ENCODE results near the gene VSNL1. TPM values are rescaled to one million over a fixed set of nuclear protein-coding genes. Genes with fewer than 3 reads are reported as not detected.

Gene VSNL1
- total and polyA plus RNA-seq, 2 experiments from 2014 or later = 0.70 to 1.8 TPM

GRCh38 chr2:17634997-17635396 is 94.5 kb downstream of the VSNL1 start:
- Histone ChIP-seq H3K27ac (no peak overlapping the region), H3F3A (ENCODE audit: insufficient read depth) (no peaks in the 10 kb centered on the region), H3K79me2 (ENCODE audit: insufficient read depth) (no peaks in the 10 kb centered on the region), H3K4me3 (no peak overlapping the region), H3K9ac (no peak overlapping the region), H3K9me2 (ENCODE audit: insufficient read depth) (no peaks in the 10 kb centered on the region), H4K20me1 (ENCODE audit: insufficient read depth) (no peaks in the 10 kb centered on the region), H3K27me3 (replicated peaks; ENCODE audit: insufficient read depth) (no peaks in the 10 kb centered on the region), H2AFZ (no peak overlapping the region), H3K9me3 (ENCODE audit: low read depth) (no peaks in the 10 kb centered on the region), H3K36me3 (ENCODE audit: low read depth) (no peaks in the 10 kb centered on the region), H3K4me2 (ENCODE audit: unreplicated experiment) (no peak overlapping the region), H3K4me1 (ENCODE audit: insufficient read depth) (no peaks in the 10 kb centered on the region)
- no peak for DNase-seq
- WGBS, 2 experiments (ENCODE audit: low coverage in 1 of 2, low lambda C conversion rate in 2 of 2, missing lambda C conversion rate in 2 of 2) = 59 to 63% methylated on average over 4 of the region's 4 CpGs
- TF ChIP-seq EZH2 (IDR thresholded peaks at IDR 0.05; ENCODE audit: insufficient read depth, poor library complexity, severe bottlenecking) = no peak
- no peak for TF ChIP-seq EZH2phosphoT487 (IDR thresholded peaks at IDR 0.05; ENCODE audit: insufficient read depth, low read depth)
- in situ Hi-C loops (cut with MboI) = no loop called here

DNA sequence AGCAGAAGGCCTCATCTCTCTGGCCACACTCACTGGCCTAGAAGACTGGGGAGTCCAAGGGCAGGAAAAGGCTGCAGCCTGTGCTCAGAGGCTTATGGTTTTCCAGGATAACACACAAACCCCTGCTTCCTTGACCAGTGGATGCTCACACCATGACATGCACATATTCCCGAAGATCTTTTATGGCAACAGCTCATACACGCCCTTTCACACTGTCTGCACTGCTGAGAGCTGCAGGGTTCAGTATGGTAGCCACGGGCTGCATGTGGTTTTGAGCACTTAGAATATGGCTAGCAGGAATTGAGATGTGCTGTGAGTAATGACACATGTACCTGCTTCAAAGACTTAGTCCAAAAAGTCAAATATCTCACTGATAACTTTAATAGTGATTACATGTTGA is 95.8 kb downstream of the VSNL1 start:
- 87 to 88% methylated on average over 3 of the region's 3 CpGs for WGBS, 2 experiments (ENCODE audit: low coverage in 1 of 2, low lambda C conversion rate in 2 of 2, missing lambda C conversion rate in 2 of 2)
- DNase-seq = no peak

GRCh38 chr2:17637131-17637906 is 96.8 kb downstream of the VSNL1 start:
- H3K9me3 ChIP-seq (ENCODE audit: low read depth) = no peaks in the 10 kb centered on the region
- DNase-seq = no peak
- H3K27ac ChIP-seq = no peak overlapping the region
- TF ChIP-seq EZH2phosphoT487 (IDR thresholded peaks at IDR 0.05; ENCODE audit: insufficient read depth, low read depth) = no peak
- no peak for TF ChIP-seq EZH2 (IDR thresholded peaks at IDR 0.05; ENCODE audit: insufficient read depth, poor library complexity, severe bottlenecking)
- no peak overlapping the region for H3K4me2 ChIP-seq (ENCODE audit: unreplicated experiment)
- H2AFZ ChIP-seq = no peak overlapping the region
- no peaks in the 10 kb centered on the region for H3K27me3 ChIP-seq (replicated peaks; ENCODE audit: insufficient read depth)
- H3K4me1 ChIP-seq (ENCODE audit: insufficient read depth) = no peaks in the 10 kb centered on the region
- H3K36me3 ChIP-seq (ENCODE audit: low read depth) = no peaks in the 10 kb centered on the region
- no peaks in the 10 kb centered on the region for H3K9me2 ChIP-seq (ENCODE audit: insufficient read depth)
- H3F3A ChIP-seq (ENCODE audit: insufficient read depth) = no peaks in the 10 kb centered on the region
- in situ Hi-C loops (cut with MboI) = no loop called here
- H3K9ac ChIP-seq = no peak overlapping the region
- no peaks in the 10 kb centered on the region for H3K79me2 ChIP-seq (ENCODE audit: insufficient read depth)
- no peaks in the 10 kb centered on the region for H4K20me1 ChIP-seq (ENCODE audit: insufficient read depth)
- H3K4me3 ChIP-seq = no peak overlapping the region
- WGBS, 2 experiments (ENCODE audit: low coverage in 1 of 2, low lambda C conversion rate in 2 of 2, missing lambda C conversion rate in 2 of 2) = 92 to 97% methylated on average over 7 to 8 of the region's 8 CpGs

More for the DNA sequence above, 95.8 kb downstream of the VSNL1 start:
- Histone ChIP-seq H3K9ac (no peak overlapping the region), H3K79me2 (ENCODE audit: insufficient read depth) (no peaks in the 10 kb centered on the region), H3K9me3 (ENCODE audit: low read depth) (no peaks in the 10 kb centered on the region), H3K27me3 (replicated peaks; ENCODE audit: insufficient read depth) (no peaks in the 10 kb centered on the region), H4K20me1 (ENCODE audit: insufficient read depth) (no peaks in the 10 kb centered on the region), H3K9me2 (ENCODE audit: insufficient read depth) (no peaks in the 10 kb centered on the region), H2AFZ (no peak overlapping the region), H3K4me1 (ENCODE audit: insufficient read depth) (no peaks in the 10 kb centered on the region), H3K36me3 (ENCODE audit: low read depth) (no peaks in the 10 kb centered on the region), H3K4me2 (ENCODE audit: unreplicated experiment) (no peak overlapping the region), H3F3A (ENCODE audit: insufficient read depth) (no peaks in the 10 kb centered on the region), H3K27ac (no peak overlapping the region), H3K4me3 (no peak overlapping the region)
- in situ Hi-C loops (cut with MboI) = no loop called here
- no peak for TF ChIP-seq EZH2 (IDR thresholded peaks at IDR 0.05; ENCODE audit: insufficient read depth, poor library complexity, severe bottlenecking)
- TF ChIP-seq EZH2phosphoT487 (IDR thresholded peaks at IDR 0.05; ENCODE audit: insufficient read depth, low read depth) = no peak

GRCh38 chr2:17638196-17638743 is 97.8 kb downstream of the VSNL1 start:
- 92 to 93% methylated on average over 7 of the region's 7 CpGs for WGBS, 2 experiments (ENCODE audit: low coverage in 1 of 2, low lambda C conversion rate in 2 of 2, missing lambda C conversion rate in 2 of 2)
- Histone ChIP-seq H3K36me3 (ENCODE audit: low read depth) (no peaks in the 10 kb centered on the region), H3K9me2 (ENCODE audit: insufficient read depth) (no peaks in the 10 kb centered on the region), H3K4me3 (no peak overlapping the region), H4K20me1 (ENCODE audit: insufficient read depth) (no peaks in the 10 kb centered on the region), H3K4me2 (ENCODE audit: unreplicated experiment) (no peak overlapping the region), H3F3A (ENCODE audit: insufficient read depth) (peaks cover 8% of the 10 kb centered on the region), H3K9me3 (ENCODE audit: low read depth) (no peaks in the 10 kb centered on the region), H3K9ac (no peak overlapping the region), H3K4me1 (ENCODE audit: insufficient read depth) (peaks cover 7% of the 10 kb centered on the region), H2AFZ (no peak overlapping the region), H3K79me2 (ENCODE audit: insufficient read depth) (no peaks in the 10 kb centered on the region), H3K27me3 (replicated peaks; ENCODE audit: insufficient read depth) (no peaks in the 10 kb centered on the region), H3K27ac (no peak overlapping the region)
- DNase-seq = no peak
- in situ Hi-C loops (cut with MboI) = no loop called here
- TF ChIP-seq EZH2phosphoT487 (IDR thresholded peaks at IDR 0.05; ENCODE audit: insufficient read depth, low read depth) (no peak), EZH2 (IDR thresholded peaks at IDR 0.05; ENCODE audit: insufficient read depth, poor library complexity, severe bottlenecking) (no peak)

All from GM23248 (cell line).